Measurements from ENCODE around the gene FBLN2.

DNA sequence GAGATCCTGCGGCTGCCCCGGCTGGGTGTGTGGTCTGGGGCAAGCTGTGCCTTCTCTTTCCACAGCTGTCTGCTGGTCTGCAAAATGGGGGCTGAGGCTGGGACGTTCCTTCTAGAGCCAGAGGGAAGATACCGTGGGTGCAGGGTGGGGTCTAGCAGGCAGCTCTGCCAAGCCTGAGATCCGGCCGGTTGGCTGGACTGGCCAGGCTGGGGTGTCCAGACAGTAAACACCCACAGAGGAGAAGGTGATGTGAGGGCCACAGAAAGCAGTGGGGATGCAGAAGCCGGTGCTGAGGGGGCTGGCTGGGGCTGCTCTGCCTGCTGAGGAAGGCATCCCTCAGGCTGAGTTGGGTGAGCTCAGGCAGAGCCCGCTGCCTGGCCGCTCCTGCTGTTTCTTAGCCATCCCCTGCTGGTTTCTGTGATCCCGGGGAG is 46.1 kb downstream of the FBLN2 start:
- TF ChIP-seq ELF1 (IDR thresholded peaks at IDR 0.05; ENCODE audit: borderline replicate concordance, low read depth) (no peak), RAD21 (IDR thresholded peaks at IDR 0.05; ENCODE audit: low read depth) (no peak), CEBPB (IDR thresholded peaks at IDR 0.05; ENCODE audit: low read depth) (no peak), POLR2AphosphoS5 (IDR thresholded peaks at IDR 0.05; ENCODE audit: low read depth, low read length) (no peak), SP1 (IDR thresholded peaks at IDR 0.05; ENCODE audit: low read depth) (no peak), SRF (IDR thresholded peaks at IDR 0.05; ENCODE audit: low read depth) (no peak), EGR1 (IDR thresholded peaks at IDR 0.05; ENCODE audit: low read depth) (no peak), SIN3A (IDR thresholded peaks at IDR 0.05; ENCODE audit: low read depth) (no peak), POLR2A (IDR thresholded peaks at IDR 0.05; ENCODE audit: borderline replicate concordance, extremely low read depth, insufficient read depth, insufficient read length) (no peak)
- TF ChIP-seq, protein P1, sequence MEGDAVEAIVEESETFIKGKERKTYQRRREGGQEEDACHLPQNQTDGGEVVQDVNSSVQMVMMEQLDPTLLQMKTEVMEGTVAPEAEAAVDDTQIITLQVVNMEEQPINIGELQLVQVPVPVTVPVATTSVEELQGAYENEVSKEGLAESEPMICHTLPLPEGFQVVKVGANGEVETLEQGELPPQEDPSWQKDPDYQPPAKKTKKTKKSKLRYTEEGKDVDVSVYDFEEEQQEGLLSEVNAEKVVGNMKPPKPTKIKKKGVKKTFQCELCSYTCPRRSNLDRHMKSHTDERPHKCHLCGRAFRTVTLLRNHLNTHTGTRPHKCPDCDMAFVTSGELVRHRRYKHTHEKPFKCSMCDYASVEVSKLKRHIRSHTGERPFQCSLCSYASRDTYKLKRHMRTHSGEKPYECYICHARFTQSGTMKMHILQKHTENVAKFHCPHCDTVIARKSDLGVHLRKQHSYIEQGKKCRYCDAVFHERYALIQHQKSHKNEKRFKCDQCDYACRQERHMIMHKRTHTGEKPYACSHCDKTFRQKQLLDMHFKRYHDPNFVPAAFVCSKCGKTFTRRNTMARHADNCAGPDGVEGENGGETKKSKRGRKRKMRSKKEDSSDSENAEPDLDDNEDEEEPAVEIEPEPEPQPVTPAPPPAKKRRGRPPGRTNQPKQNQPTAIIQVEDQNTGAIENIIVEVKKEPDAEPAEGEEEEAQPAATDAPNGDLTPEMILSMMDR (IDR thresholded peaks at IDR 0.05 in 2 of 3, conservative IDR thresholded peaks at IDR 0.05 in 1 of 3; ENCODE audit: borderline replicate concordance in 1 of 3, insufficient read depth in 1 of 3, low read depth in 2 of 3, low read length in 2 of 3): no peak
- TF ChIP-seq, protein P2, sequence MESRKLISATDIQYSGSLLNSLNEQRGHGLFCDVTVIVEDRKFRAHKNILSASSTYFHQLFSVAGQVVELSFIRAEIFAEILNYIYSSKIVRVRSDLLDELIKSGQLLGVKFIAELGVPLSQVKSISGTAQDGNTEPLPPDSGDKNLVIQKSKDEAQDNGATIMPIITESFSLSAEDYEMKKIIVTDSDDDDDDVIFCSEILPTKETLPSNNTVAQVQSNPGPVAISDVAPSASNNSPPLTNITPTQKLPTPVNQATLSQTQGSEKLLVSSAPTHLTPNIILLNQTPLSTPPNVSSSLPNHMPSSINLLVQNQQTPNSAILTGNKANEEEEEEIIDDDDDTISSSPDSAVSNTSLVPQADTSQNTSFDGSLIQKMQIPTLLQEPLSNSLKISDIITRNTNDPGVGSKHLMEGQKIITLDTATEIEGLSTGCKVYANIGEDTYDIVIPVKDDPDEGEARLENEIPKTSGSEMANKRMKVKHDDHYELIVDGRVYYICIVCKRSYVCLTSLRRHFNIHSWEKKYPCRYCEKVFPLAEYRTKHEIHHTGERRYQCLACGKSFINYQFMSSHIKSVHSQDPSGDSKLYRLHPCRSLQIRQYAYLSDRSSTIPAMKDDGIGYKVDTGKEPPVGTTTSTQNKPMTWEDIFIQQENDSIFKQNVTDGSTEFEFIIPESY (IDR thresholded peaks at IDR 0.05; ENCODE audit: extremely low read depth, insufficient replicate concordance, low read length): no peak

Measured in HCT116 (cell line).